GM23338 (cell line): ENCODE measurements around the gene HOXC5. TPM values are rescaled to one million over a fixed set of nuclear protein-coding genes. Genes with fewer than 3 reads are reported as not detected.

Experiments used
- ATAC-seq: fragments of 200-7000 bp; cut with Tn5 transposase; 3 replicates; pipeline ENCODE4 v1.9.1; 2020
- DNase-seq: peaks from one replicate; pipeline ENCODE4 v3.0.0-alpha.2; 2015; ENCODE audit warnings: low spot score
- H2AFZ ChIP-seq: fragments of 200-600 bp; sonication (generic); 2 replicates; pipeline ENCODE4 v1.8.0; 2016; ENCODE audit warnings: antibody characterized with exemption, mild to moderate bottlenecking, moderate library complexity
- H3F3A ChIP-seq: fragments of 200-600 bp; sonication (generic); replicated peaks from 2 replicates; pipeline ENCODE4 v1.8.0; 2017; ENCODE audit warnings: antibody characterized with exemption, mixed run types, low read depth
- H3K27ac ChIP-seq: fragments of 200-600 bp; sonication (generic); 2 replicates; pipeline ENCODE4 v1.6.1; 2016; ENCODE audit warnings: low read depth
- H3K27me3 ChIP-seq: fragments of 200-600 bp; sonication (generic); 2 replicates; pipeline ENCODE4 v1.8.0; 2016; ENCODE audit warnings: mild to moderate bottlenecking, mixed run types, moderate library complexity; ENCODE audit not compliant: insufficient read depth
- H3K36me3 ChIP-seq: fragments of 200-600 bp; sonication (generic); 2 replicates; pipeline ENCODE4 v1.8.0; 2016; ENCODE audit warnings: mild to moderate bottlenecking; ENCODE audit not compliant: insufficient read depth
- H3K4me1 ChIP-seq: fragments of 200-600 bp; sonication (generic); 2 replicates; pipeline ENCODE4 v1.8.0; 2016; ENCODE audit warnings: mild to moderate bottlenecking, moderate library complexity; ENCODE audit not compliant: insufficient read depth
- H3K4me2 ChIP-seq: fragments of 200-600 bp; sonication (generic); 2 replicates; pipeline ENCODE4 v1.7.1; 2017; ENCODE audit warnings: mixed run types
- H3K4me3 ChIP-seq: fragments of 200-600 bp; sonication (generic); 2 replicates; pipeline ENCODE4 v1.6.1; 2016; ENCODE audit warnings: mixed run types
- H3K79me2 ChIP-seq: fragments of 200-600 bp; sonication (generic); replicated peaks from 2 replicates; pipeline ENCODE4 v1.8.0; 2017; ENCODE audit warnings: mild to moderate bottlenecking; ENCODE audit not compliant: insufficient read depth
- H3K9me2 ChIP-seq: fragments of 200-600 bp; sonication (generic); 2 replicates; pipeline ENCODE4 v1.8.0; 2017; ENCODE audit not compliant: insufficient read depth
- H4K20me1 ChIP-seq: fragments of 200-600 bp; sonication (generic); replicated peaks from 2 replicates; pipeline ENCODE4 v1.8.0; 2017; ENCODE audit warnings: mild to moderate bottlenecking; ENCODE audit not compliant: insufficient read depth
- H3K27ac Mint-ChIP-seq: 2 replicates; pipeline ENCODE4 v1.8.0; 2020; ENCODE audit warnings: inconsistent platforms, mild to moderate bottlenecking, moderate library complexity, mixed read lengths
- H3K27me3 Mint-ChIP-seq: 3 replicates; pipeline ENCODE4 v1.8.0; 2022; ENCODE audit warnings: low read depth, mild to moderate bottlenecking, moderate library complexity, mixed read lengths, inconsistent platforms; ENCODE audit not compliant: insufficient read depth, poor library complexity
- H3K36me3 Mint-ChIP-seq: 3 replicates; pipeline ENCODE4 v1.8.0; 2021; ENCODE audit warnings: low read depth, mild to moderate bottlenecking, inconsistent platforms, moderate library complexity, mixed read lengths
- H3K4me1 Mint-ChIP-seq: 3 replicates; pipeline ENCODE4 v1.8.0; 2020; ENCODE audit warnings: mild to moderate bottlenecking, inconsistent platforms, mixed read lengths
- H3K4me3 Mint-ChIP-seq: 3 replicates; pipeline ENCODE4 v1.8.0; 2021; ENCODE audit warnings: moderate library complexity, mild to moderate bottlenecking, inconsistent platforms, mixed read lengths
- H3K9me3 Mint-ChIP-seq: 3 replicates; pipeline ENCODE4 v1.8.0; 2020; ENCODE audit warnings: moderate library complexity, mild to moderate bottlenecking, inconsistent platforms, mixed read lengths
- ETS1 ChIP-seq: IDR thresholded peaks from 2 replicates; pipeline ENCODE4 v1.6.1; 2016; ENCODE audit warnings: antibody characterized with exemption
- EZH2 ChIP-seq: fragments of 200-600 bp; sonication (generic); IDR thresholded peaks from one replicate; pipeline ENCODE4 v1.8.0; 2017; ENCODE audit warnings: antibody characterized with exemption, mild to moderate bottlenecking, low read depth; ENCODE audit not compliant: unreplicated experiment
- EZH2phosphoT487 ChIP-seq: fragments of 200-600 bp; sonication (generic); IDR thresholded peaks from one replicate; pipeline ENCODE4 v1.8.1; 2018; ENCODE audit warnings: antibody characterized with exemption; ENCODE audit not compliant: unreplicated experiment
- ZNF114 ChIP-seq: fragments of 250-450 bp; sonication (Bioruptor Pico); IDR thresholded peaks from 2 replicates; pipeline ENCODE4 v1.5.0; 2020; ENCODE audit warnings: mild to moderate bottlenecking, moderate library complexity
- polyA plus RNA-seq: library from polyadenylated mRNA; unstranded; fragments of >200 nt; fragmentation: Nextera tagmentation; extraction: Ambion mirVana; gene quantifications from 2 replicates; pipeline ENCODE4 v1.2.1, GENCODE V29; 2016
- total RNA-seq: library from RNA; depleted of rRNA; stranded (reverse); fragments of >200 nt; shearing (Covaris generic); gene quantifications from 2 replicates; pipeline ENCODE4 v1.2.3, GENCODE V29; 2014
- TF ChIP-seq, protein P1 (sequence below): IDR thresholded peaks from one replicate; pipeline ENCODE4 v1.6.1; 2018; ENCODE audit warnings: antibody characterized with exemption; ENCODE audit not compliant: unreplicated experiment

HOXC5 gene
- total and polyA plus RNA-seq, 2 experiments from 2014 or later: not detected

GRCh38 chr12:54053751-54054741 lies 21.2 kb downstream of the HOXC5 start, which contains the start of gene HOXC4:
Gene HOXC4, plus strand, starts transcription at chr12:54053835. Its CDS starts 88 bp downstream, at chr12:54053923.
- Mint-ChIP-seq H3K4me1 (peaks cover 52% of the 10 kb centered on the region), H3K4me3 (peak within 1 kb of the TSS; percentile 61), H3K27ac (no peak within 1 kb of the TSS), H3K27me3 (peaks cover 99% of the 10 kb centered on the region), H3K9me3 (no peaks in the 10 kb centered on the region; the same call in 1 of the 3 replicates), H3K36me3 (no peaks in the 10 kb centered on the region)
- H3K4me3 ChIP-seq: peak within 1 kb of the TSS; percentile 53
- H3K79me2 ChIP-seq: no peaks in the 10 kb centered on the region
- peak within 1 kb of the TSS; percentile 28; the same call in 1 of the 2 replicates for H2AFZ ChIP-seq
- TF ChIP-seq ETS1 (no peak), EZH2phosphoT487 (peak; percentile 90), ZNF114 (CRISPR knock-in tag) (no peak), EZH2 (peak; percentile 98)
- peaks cover 100% of the 10 kb centered on the region for H3K27me3 ChIP-seq
- peaks cover 94% of the 10 kb centered on the region for H3K4me1 ChIP-seq
- no peak within 1 kb of the TSS for H3K27ac ChIP-seq
- ATAC-seq: peak; percentile 19
- H4K20me1 ChIP-seq: peaks cover 32% of the 10 kb centered on the region
- H3K9me2 ChIP-seq: no peaks in the 10 kb centered on the region
- H3K4me2 ChIP-seq: peak within 1 kb of the TSS; percentile 82
- no peaks in the 10 kb centered on the region for H3K36me3 ChIP-seq
- no peak for DNase-seq
- H3F3A ChIP-seq: peaks cover 53% of the 10 kb centered on the region

DNA sequence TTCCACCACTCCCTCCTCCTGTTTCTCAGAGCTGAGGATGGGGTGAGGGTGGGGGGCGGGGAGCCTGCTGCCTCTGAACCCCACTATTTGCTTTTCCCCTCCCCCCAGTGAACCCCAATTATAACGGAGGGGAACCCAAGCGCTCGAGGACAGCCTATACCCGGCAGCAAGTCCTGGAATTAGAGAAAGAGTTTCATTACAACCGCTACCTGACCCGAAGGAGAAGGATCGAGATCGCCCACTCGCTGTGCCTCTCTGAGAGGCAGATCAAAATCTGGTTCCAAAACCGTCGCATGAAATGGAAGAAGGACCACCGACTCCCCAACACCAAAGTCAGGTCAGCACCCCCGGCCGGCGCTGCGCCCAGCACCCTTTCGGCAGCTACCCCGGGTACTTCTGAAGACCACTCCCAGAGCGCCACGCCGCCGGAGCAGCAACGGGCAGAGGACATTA lies 21.9 kb downstream of the HOXC5 start:
- Mint-ChIP-seq H3K4me1 (peaks cover 59% of the 10 kb centered on the region), H3K27ac (no peak overlapping the region), H3K4me3 (no peak overlapping the region; the same call in 2 of the 3 replicates), H3K27me3 (peaks cover 99% of the 10 kb centered on the region), H3K9me3 (no peaks in the 10 kb centered on the region; the same call in 1 of the 3 replicates), H3K36me3 (no peaks in the 10 kb centered on the region)
- peaks cover 31% of the 10 kb centered on the region for H4K20me1 ChIP-seq
- no peaks in the 10 kb centered on the region for H3K36me3 ChIP-seq
- no peaks in the 10 kb centered on the region for H3K79me2 ChIP-seq
- DNase-seq: no peak
- H3K4me1 ChIP-seq: peaks cover 94% of the 10 kb centered on the region
- H3K27me3 ChIP-seq: peaks cover 100% of the 10 kb centered on the region
- H3K9me2 ChIP-seq: no peaks in the 10 kb centered on the region
- H3K4me2 ChIP-seq: peak overlapping the region; percentile 70
- H2AFZ ChIP-seq: no peak overlapping the region
- H3K4me3 ChIP-seq: peak overlapping the region; percentile 53
- no peak for ATAC-seq
- no peak overlapping the region for H3K27ac ChIP-seq
- peak; percentile 97 for TF ChIP-seq EZH2
- TF ChIP-seq, protein P1, sequence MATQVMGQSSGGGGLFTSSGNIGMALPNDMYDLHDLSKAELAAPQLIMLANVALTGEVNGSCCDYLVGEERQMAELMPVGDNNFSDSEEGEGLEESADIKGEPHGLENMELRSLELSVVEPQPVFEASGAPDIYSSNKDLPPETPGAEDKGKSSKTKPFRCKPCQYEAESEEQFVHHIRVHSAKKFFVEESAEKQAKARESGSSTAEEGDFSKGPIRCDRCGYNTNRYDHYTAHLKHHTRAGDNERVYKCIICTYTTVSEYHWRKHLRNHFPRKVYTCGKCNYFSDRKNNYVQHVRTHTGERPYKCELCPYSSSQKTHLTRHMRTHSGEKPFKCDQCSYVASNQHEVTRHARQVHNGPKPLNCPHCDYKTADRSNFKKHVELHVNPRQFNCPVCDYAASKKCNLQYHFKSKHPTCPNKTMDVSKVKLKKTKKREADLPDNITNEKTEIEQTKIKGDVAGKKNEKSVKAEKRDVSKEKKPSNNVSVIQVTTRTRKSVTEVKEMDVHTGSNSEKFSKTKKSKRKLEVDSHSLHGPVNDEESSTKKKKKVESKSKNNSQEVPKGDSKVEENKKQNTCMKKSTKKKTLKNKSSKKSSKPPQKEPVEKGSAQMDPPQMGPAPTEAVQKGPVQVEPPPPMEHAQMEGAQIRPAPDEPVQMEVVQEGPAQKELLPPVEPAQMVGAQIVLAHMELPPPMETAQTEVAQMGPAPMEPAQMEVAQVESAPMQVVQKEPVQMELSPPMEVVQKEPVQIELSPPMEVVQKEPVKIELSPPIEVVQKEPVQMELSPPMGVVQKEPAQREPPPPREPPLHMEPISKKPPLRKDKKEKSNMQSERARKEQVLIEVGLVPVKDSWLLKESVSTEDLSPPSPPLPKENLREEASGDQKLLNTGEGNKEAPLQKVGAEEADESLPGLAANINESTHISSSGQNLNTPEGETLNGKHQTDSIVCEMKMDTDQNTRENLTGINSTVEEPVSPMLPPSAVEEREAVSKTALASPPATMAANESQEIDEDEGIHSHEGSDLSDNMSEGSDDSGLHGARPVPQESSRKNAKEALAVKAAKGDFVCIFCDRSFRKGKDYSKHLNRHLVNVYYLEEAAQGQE: no peak
- peaks cover 59% of the 10 kb centered on the region for H3F3A ChIP-seq
